ENCODE measurements around the gene APC. TPM values are rescaled to one million over a fixed set of nuclear protein-coding genes. Genes with fewer than 3 reads are reported as not detected.

The APC gene
- total RNA-seq, 2 donors from 2014 or later: 36.0 to 36.8 TPM

- intact Hi-C loops (cut with DNase I): loop anchor here (5.0 kb wide), 1 partner anchor 65 kb away; no protein-coding TSS in a partner anchor
- no peak for TF ChIP-seq CTCF (IDR thresholded peaks at IDR 0.05)
These were observed 45.2 kb upstream of the APC start for GRCh38 chr5:112692472-112692871.

GRCh38 chr5:112693301-112693700 lies 44.4 kb upstream of the APC start:
- intact Hi-C loops (cut with DNase I): loop anchor here (5.0 kb wide), 1 partner anchor 64 kb away; no protein-coding TSS in a partner anchor
- Histone ChIP-seq H3K9me3 (no peaks in the 10 kb centered on the region), H3K27me3 (no peaks in the 10 kb centered on the region), H3K27ac (no peak overlapping the region), H3K4me3 (no peak overlapping the region), H3K9ac (ENCODE audit: low read depth in 2 of 2, low read length in 2 of 2) (no peak overlapping the region), H3K4me1 (no peaks in the 10 kb centered on the region), H3K36me3 (no peaks in the 10 kb centered on the region)
- TF ChIP-seq CTCF (IDR thresholded peaks at IDR 0.05): no peak
- no peak for DNase-seq

More at GRCh38 chr5:112692472-112692871, 45.2 kb upstream of the APC start:
- Histone ChIP-seq H3K36me3 (no peaks in the 10 kb centered on the region), H3K9me3 (no peaks in the 10 kb centered on the region), H3K9ac (ENCODE audit: low read depth in 2 of 2, low read length in 2 of 2) (no peak overlapping the region), H3K4me3 (no peak overlapping the region), H3K27ac (no peak overlapping the region), H3K4me1 (no peaks in the 10 kb centered on the region), H3K27me3 (no peaks in the 10 kb centered on the region)
- DNase-seq: no peak

GRCh38 chr5:112694853-112695709 lies 42.6 kb upstream of the APC start:
- Histone ChIP-seq H3K4me1 (no peaks in the 10 kb centered on the region), H3K4me3 (no peak overlapping the region), H3K9me3 (no peaks in the 10 kb centered on the region), H3K9ac (ENCODE audit: low read depth in 2 of 2, low read length in 2 of 2) (no peak overlapping the region), H3K27ac (no peak overlapping the region), H3K27me3 (no peaks in the 10 kb centered on the region), H3K36me3 (no peaks in the 10 kb centered on the region)
- no peak for DNase-seq
- TF ChIP-seq CTCF (IDR thresholded peaks at IDR 0.05): no peak
- intact Hi-C loops (cut with DNase I): loop anchor here (5.0 kb wide), 1 partner anchor 62 kb away; no protein-coding TSS in a partner anchor

- Histone ChIP-seq H3K9ac (ENCODE audit: low read depth in 2 of 2, low read length in 2 of 2) (no peak overlapping the region), H3K4me3 (no peak overlapping the region), H3K27me3 (no peaks in the 10 kb centered on the region), H3K27ac (no peak overlapping the region), H3K9me3 (no peaks in the 10 kb centered on the region), H3K4me1 (no peaks in the 10 kb centered on the region), H3K36me3 (no peaks in the 10 kb centered on the region)
- DNase-seq: no peak
- TF ChIP-seq CTCF (IDR thresholded peaks at IDR 0.05): no peak
- intact Hi-C loops (cut with DNase I): no loop called here
These were observed 40.9 kb upstream of the APC start for GRCh38 chr5:112696786-112697185.

GRCh38 chr5:112697322-112697721 lies 40.4 kb upstream of the APC start:
- Histone ChIP-seq H3K4me3 (no peak overlapping the region), H3K27ac (no peak overlapping the region), H3K27me3 (no peaks in the 10 kb centered on the region), H3K9ac (ENCODE audit: low read depth in 2 of 2, low read length in 2 of 2) (no peak overlapping the region), H3K4me1 (no peaks in the 10 kb centered on the region), H3K9me3 (no peaks in the 10 kb centered on the region), H3K36me3 (no peaks in the 10 kb centered on the region)
- intact Hi-C loops (cut with DNase I): no loop called here
- no peak for DNase-seq
- no peak for TF ChIP-seq CTCF (IDR thresholded peaks at IDR 0.05)

Measured in colonic mucosa (tissue), 4 donors.